Epithelial cell of esophagus (primary cell): ENCODE data around the gene SERINC5.

Experiments used
- DNase-seq: peaks from one replicate; pipeline ENCODE4 v3.0.0; 2010; ENCODE audit warnings: low read depth
- H3K4me3 ChIP-seq: 2 replicates; pipeline ENCODE4 v1.5.1; 2011; ENCODE audit warnings: mild to moderate bottlenecking, low read length, control low read depth
- CTCF ChIP-seq: IDR thresholded peaks from 2 replicates; pipeline ENCODE4 v1.5.1; 2011; ENCODE audit warnings: low read depth, mild to moderate bottlenecking, low read length, control low read depth, inconsistent platforms; ENCODE audit not compliant: insufficient read depth; ENCODE audit errors: missing control alignments

Gene SERINC5

GRCh38 chr5:80152778-80153177 is 103.1 kb downstream of the SERINC5 start:
- no peak for TF ChIP-seq CTCF
- DNase-seq = no peak
- H3K4me3 ChIP-seq = no peak overlapping the region

- DNase-seq = no peak
- TF ChIP-seq CTCF = no peak
Observed at GRCh38 chr5:80151890-80152289, 104.0 kb downstream of the SERINC5 start.

GRCh38 chr5:80150731-80151130 is 105.1 kb downstream of the SERINC5 start:
- H3K4me3 ChIP-seq = no peak overlapping the region
- no peak for DNase-seq
- no peak for TF ChIP-seq CTCF

More at GRCh38 chr5:80151890-80152289, 104.0 kb downstream of the SERINC5 start:
- no peak overlapping the region for H3K4me3 ChIP-seq

GRCh38 chr5:80149161-80149609 is 106.7 kb downstream of the SERINC5 start:
- no peak overlapping the region for H3K4me3 ChIP-seq
- TF ChIP-seq CTCF = no peak
- DNase-seq = no peak

GRCh38 chr5:80147119-80147815 is 108.6 kb downstream of the SERINC5 start:
- no peak for DNase-seq
- no peak for TF ChIP-seq CTCF

GRCh38 chr5:80146046-80146445 is 109.8 kb downstream of the SERINC5 start:
- H3K4me3 ChIP-seq = no peak overlapping the region
- no peak for TF ChIP-seq CTCF
- no peak for DNase-seq

More at GRCh38 chr5:80147119-80147815, 108.6 kb downstream of the SERINC5 start:
- no peak overlapping the region for H3K4me3 ChIP-seq

GRCh38 chr5:80143491-80143890 is 112.4 kb downstream of the SERINC5 start:
- H3K4me3 ChIP-seq = no peak overlapping the region
- no peak for TF ChIP-seq CTCF
- DNase-seq = no peak
